ENCODE data around the gene CDC16.

DNA sequence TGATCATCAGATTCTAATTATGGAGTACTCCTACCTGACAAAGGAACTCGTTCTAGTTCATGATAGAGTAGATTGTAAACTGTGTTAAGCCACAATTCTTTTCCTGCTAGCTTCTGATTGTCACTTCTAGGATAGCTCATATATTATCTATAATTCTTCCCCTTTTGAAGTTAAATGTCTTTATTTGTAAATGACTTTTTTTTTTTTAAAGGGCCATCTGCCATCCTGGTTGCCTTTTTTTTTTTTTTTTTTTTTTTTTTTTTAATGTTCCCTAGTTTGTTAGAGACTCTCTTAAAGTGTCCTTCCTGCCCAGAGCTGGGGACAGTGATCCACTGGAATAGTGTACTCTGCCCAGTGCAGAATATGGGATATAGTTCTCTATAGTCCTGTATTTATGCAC is 83.9 kb downstream of the CDC16 start:
- no peak for TF ChIP-seq POLR2A (IDR thresholded peaks at IDR 0.05; ENCODE audit: low read depth, low read length)
- no peak for TF ChIP-seq TAF1 (IDR thresholded peaks at IDR 0.05; ENCODE audit: low read depth, low read length)
- TF ChIP-seq SPI1 (IDR thresholded peaks at IDR 0.05; ENCODE audit: low read depth, low read length), result no peak

Measured in GM12891 (cell line).